Left lung (tissue), 10 donors: ENCODE measurements around the gene CDNF. TPM values are rescaled to one million over a fixed set of nuclear protein-coding genes. Genes with fewer than 3 reads are reported as not detected.
"Not testable (repeated sequence)": the region's sequence is repeated elsewhere in the genome, so short reads cannot be mapped to it uniquely, and the experiment has no call there.

Source experiments
- ATAC-seq: fragments of 200-7000 bp; cut with Tn5 transposase; one replicate; pipeline ENCODE4 v1.9.1; 2020; ENCODE audit warnings: moderate library complexity
- DNase-seq, 4 donors: peaks; one replicate each; pipeline ENCODE4 v3.0.0-alpha.2; 2013 to 2020
- H3K27ac ChIP-seq, 2 donors: fragments of 200-600 bp; sonication (generic) in 1 of 2; one replicate each; pipeline versions ENCODE4 v1.5.0 to v1.8.0; 2020 to 2021
- H3K27me3 ChIP-seq, 2 donors: fragments of 200-600 bp; sonication (generic) in 1 of 2; one replicate each; pipeline versions ENCODE4 v1.5.0 to v1.8.0; 2020 to 2021
- H3K36me3 ChIP-seq, 2 donors: fragments of 200-600 bp; sonication (generic) in 1 of 2; one replicate each; pipeline versions ENCODE4 v1.5.0 to v1.8.0; 2020 to 2021
- H3K4me1 ChIP-seq, 2 donors: fragments of 200-600 bp; one replicate each; pipeline ENCODE4 v1.8.0; 2021
- H3K4me3 ChIP-seq, 2 donors: fragments of 200-600 bp; sonication (generic) in 1 of 2; one replicate each; pipeline versions ENCODE4 v1.5.0 to v1.8.0; 2020 to 2021; ENCODE audit warnings: mild to moderate bottlenecking in 1 of 2
- H3K9me3 ChIP-seq, 2 donors: fragments of 200-600 bp; sonication (generic) in 1 of 2; one replicate each; pipeline versions ENCODE4 v1.5.0 to v1.8.0; 2020 to 2021
- CTCF ChIP-seq, 2 donors: fragments of 200-600 bp; sonication (generic) in 1 of 2; IDR thresholded peaks; one replicate each; pipeline versions ENCODE4 v1.5.0 to v1.8.0; 2021; ENCODE audit warnings: antibody characterized with exemption in 2 of 2
- intact Hi-C, 2 donors: fragments of 100-400 bp; cut with DNase I; formaldehyde crosslinking; loops; one replicate each; pipeline versions ENCODE4 v1.11.2 to v1.14.2; 2022
- polyA plus RNA-seq, 6 donors: library from polyadenylated mRNA; unstranded; fragments of 120-200 nt; gene quantifications; one replicate each; pipeline ENCODE4 v1.2.1, GENCODE V29; 2013; ENCODE audit not compliant: insufficient read length in 6 of 6
- total RNA-seq, 2 donors: library from RNA; stranded (reverse); fragmentation: NEBNext Ultra II Directional; extraction: Animal tissue kit (Norgen Biotek cat#: 25700); gene quantifications; one replicate each; pipeline ENCODE4 v1.2.1, GENCODE V29; 2021
- donor health status: DM: no; HTN: yes; CAD: no.
- donor health status: DM: no; HTN: no; CAD: no.

The CDNF gene
- total and polyA plus RNA-seq, 8 donors: 0.38 to 4.3 (median 2.9) TPM

- H3K27me3 ChIP-seq: no peaks in the 10 kb centered on the region
- H3K27ac ChIP-seq: no peak overlapping the region
- ATAC-seq: no peak
- intact Hi-C loops: loop anchor here in 1 of 2 donors (10.0 kb wide), 1 partner anchor 317 kb away; no protein-coding TSS in a partner anchor
- TF ChIP-seq CTCF (IDR thresholded peaks at IDR 0.05): no peak
- no peaks in the 10 kb centered on the region for H3K36me3 ChIP-seq
- H3K4me3 ChIP-seq: no peak overlapping the region
- no peaks in the 10 kb centered on the region for H3K9me3 ChIP-seq
- H3K4me1 ChIP-seq: peaks cover 0 to 5% of the 10 kb centered on the region in 2 donors
- DNase-seq: no peak
Observed at GRCh38 chr10:14821635-14822375, 16.0 kb downstream of the CDNF start.

GRCh38 chr10:14820775-14821154, 17.1 kb downstream of the CDNF start:
- no peak overlapping the region for H3K27ac ChIP-seq
- no peaks in the 10 kb centered on the region for H3K36me3 ChIP-seq
- intact Hi-C loops: loop anchor here in 1 of 2 donors (10.0 kb wide), 1 partner anchor 316 kb away; no protein-coding TSS in a partner anchor
- no peaks in the 10 kb centered on the region for H3K27me3 ChIP-seq
- ATAC-seq: no peak
- H3K4me3 ChIP-seq: no peak overlapping the region
- DNase-seq: no peak
- H3K4me1 ChIP-seq: peaks cover 0 to 5% of the 10 kb centered on the region in 2 donors
- no peaks in the 10 kb centered on the region for H3K9me3 ChIP-seq
- TF ChIP-seq CTCF (IDR thresholded peaks at IDR 0.05): no peak

- Histone ChIP-seq H3K36me3 (no peaks in the 10 kb centered on the region), H3K4me3 (no peak overlapping the region), H3K27ac (no peak overlapping the region), H3K9me3 (no peaks in the 10 kb centered on the region), H3K4me1 (peaks cover 0 to 5% of the 10 kb centered on the region in 2 donors), H3K27me3 (no peaks in the 10 kb centered on the region)
- DNase-seq (no peak), ATAC-seq (peak; percentile 41)
- intact Hi-C loops: loop anchor here in 1 of 2 donors (10.0 kb wide), 1 partner anchor 315 kb away; no protein-coding TSS in a partner anchor
- no peak for TF ChIP-seq CTCF (IDR thresholded peaks at IDR 0.05)
Observed at GRCh38 chr10:14820010-14820774, 17.6 kb downstream of the CDNF start.

- intact Hi-C loops, H3K9me3 ChIP-seq, ATAC-seq, DNase-seq, H3K27ac ChIP-seq, H3K36me3 ChIP-seq, H3K4me1 ChIP-seq, H3K4me3 ChIP-seq, H3K27me3 ChIP-seq: not testable (repeated sequence)
Observed at GRCh38 chr10:14816717-14817116, 21.1 kb downstream of the CDNF start.

GRCh38 chr10:14815681-14816080, 22.2 kb downstream of the CDNF start:
- Histone ChIP-seq H3K27me3 (no peaks in the 10 kb centered on the region), H3K27ac (no peak overlapping the region), H3K4me3 (no peak overlapping the region), H3K9me3 (no peaks in the 10 kb centered on the region), H3K4me1 (peaks cover 0 to 5% of the 10 kb centered on the region in 2 donors), H3K36me3 (no peaks in the 10 kb centered on the region)
- intact Hi-C loops: no loop called here
- no peak for ATAC-seq
- no peak for DNase-seq
- TF ChIP-seq CTCF (IDR thresholded peaks at IDR 0.05): no peak
